GM18951 (cell line): ENCODE results near the gene ZFP3.
"Not testable (repeated sequence)": the region's sequence is repeated elsewhere in the genome, so short reads cannot be mapped to it uniquely, and the experiment has no call there.

Experiments used
- POLR2A ChIP-seq: IDR thresholded peaks from 4 replicates; pipeline ENCODE4 v1.6.1; 2011; ENCODE audit warnings: mild to moderate bottlenecking; ENCODE audit not compliant: insufficient read length, insufficient read depth; ENCODE audit errors: extremely low read depth
- in situ Hi-C: fragments of 300-500 bp; cut with MboI; formaldehyde crosslinking; loops from one replicate; pipeline ENCODE4 v1.12.0; 2022; ENCODE audit warnings: low sequenced_read_pairs, mixed read lengths, inconsistent platforms; ENCODE audit not compliant: unreplicated experiment

The ZFP3 gene

DNA sequence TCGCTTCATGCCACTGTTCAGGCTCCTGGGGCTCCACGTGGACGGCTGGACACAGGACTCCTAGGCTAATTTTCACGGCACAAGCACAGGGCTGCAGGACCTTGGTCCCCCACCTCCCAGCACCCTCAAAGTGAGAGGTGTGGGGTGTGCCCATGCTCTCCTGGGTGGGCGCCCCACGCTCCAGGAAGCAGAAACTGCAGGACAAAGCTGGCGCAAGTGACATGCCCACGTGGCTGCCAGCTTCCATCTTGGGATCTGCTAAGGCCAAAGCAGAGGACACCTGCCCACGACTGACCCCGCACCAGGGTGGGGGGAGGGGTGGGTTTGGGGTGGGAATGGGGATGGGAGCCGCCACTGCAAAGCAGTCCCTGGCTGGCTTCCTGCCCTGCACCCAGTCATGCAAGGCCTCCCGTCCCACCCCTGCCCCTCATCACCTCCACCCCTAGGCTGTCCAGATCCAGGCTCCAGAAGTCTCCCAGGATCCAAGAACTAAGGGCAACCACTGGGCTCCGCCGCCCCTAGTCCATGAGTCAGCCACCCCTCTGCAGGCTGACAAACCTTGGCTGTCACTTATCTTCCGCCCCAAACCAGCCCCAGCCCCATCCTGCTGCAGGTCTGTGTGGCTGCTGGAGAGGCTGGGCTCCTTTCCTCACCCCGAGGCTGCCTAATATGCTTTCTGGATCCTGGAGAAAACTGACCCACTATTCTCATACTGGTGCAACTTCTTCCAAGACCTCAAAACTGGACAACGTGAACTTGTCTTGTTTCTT is 48.6 kb downstream of the ZFP3 start:
- TF ChIP-seq POLR2A, result no peak
- in situ Hi-C loops, result no loop called here

DNA sequence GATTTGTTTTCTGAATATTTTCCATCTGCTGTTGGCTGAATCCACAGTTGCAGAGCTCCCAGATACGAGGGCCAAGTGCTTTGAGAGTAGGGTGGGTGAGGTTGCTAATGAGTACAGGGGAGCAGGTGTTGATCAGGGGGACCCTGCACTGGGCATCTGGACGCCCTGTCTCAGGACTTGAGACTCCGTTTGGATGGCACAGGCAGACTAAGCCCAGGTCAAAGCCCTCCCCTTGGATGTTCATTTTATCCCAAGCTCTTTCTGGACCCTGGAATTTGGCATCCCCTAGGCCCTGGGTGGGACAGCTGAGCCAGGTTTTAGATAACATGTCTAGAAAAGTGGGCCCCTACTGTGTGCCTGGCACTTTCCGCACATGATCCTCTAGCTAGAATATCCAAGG is 49.6 kb downstream of the ZFP3 start:
- TF ChIP-seq POLR2A, result no peak
- in situ Hi-C loops, result no loop called here

DNA sequence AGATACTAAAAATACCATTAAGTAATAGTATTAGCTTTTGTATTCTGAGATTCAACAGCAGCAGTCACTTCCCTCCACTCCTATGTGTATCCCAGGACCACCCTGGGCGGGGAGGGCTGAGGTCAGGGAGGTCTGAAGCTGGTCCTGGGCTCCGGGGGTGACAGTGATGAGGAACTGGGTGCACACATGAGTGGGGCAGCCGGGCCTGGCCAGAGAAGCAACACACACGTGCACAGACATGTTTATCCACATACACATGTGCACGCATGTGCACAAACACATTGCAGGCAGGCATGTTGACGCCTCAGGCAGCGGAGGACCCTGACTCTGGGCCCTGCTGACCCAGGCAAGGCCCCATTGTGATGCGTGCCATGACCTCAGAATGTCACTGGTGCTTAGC is 50.1 kb downstream of the ZFP3 start:
- in situ Hi-C loops, result not testable (repeated sequence)

DNA sequence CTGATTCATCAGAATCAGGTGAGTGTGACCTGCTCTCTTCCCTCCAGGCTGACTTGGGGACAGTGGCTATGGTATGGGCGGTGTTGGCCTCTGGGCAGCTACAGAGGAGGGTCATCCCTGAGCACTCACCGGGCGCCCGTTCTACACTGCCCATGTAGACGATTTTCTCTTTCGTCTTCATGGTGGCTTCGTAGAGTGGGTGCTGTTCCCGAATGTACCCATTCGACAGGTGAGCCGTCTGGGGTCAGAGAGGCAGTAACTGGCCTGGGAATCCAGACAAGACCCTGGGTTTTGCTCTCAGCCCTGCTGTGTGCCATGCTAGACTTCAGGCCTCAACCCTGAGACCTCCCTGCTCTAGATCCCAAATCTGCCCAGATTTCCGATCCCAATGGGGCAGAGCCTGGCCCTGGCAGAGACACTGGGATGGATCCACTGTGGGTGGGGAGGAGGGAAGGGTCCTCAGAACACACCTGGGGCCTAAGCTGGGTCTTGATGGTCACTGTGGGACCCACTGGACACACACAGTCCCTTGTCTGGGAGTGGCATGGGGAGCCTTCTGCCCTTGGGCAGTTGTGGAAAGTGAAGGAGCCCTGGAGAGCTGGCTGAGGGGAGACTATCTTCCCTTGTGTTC is 50.8 kb downstream of the ZFP3 start:
- in situ Hi-C loops, result no loop called here
- no peak for TF ChIP-seq POLR2A

DNA sequence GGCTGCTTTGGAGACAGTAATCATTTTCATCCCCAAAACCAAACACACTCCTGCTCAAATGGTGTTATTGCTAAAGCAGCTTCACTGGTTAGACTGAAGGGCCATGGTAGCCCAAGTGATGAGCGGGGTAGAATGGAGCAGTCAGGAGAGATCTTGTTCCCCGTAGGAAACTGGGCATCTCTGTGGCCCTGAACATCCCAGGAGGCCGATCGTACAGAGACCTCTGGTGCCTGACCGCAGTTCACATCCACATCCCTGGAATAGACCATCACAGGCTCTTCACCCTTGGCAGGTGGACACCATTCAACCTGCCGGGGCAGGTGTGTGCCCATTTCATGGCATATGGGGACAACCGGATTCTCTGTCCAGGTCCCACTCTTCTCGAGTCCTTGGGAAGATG is 51.5 kb downstream of the ZFP3 start:
- in situ Hi-C loops, result not testable (repeated sequence)

DNA sequence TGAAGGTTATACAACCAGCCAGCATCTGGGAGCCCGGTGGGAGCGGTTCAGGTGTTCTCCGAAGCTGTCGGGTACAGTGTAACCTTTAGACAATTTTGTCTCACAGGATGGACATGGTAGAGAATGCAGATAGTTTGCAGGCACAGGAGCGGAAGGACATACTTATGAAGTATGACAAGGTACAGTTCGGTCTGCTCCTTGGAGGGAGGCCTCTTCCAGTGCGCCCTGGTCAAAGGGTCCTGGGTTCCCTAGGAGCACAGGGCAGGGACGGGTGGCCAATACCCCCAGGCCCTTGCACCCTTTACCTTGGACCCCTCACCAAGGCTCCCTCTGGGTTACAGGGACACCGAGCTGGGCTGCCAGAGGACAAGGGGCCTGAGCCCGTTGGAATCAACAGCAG is 52.0 kb downstream of the ZFP3 start:
- in situ Hi-C loops, result not testable (repeated sequence)

DNA sequence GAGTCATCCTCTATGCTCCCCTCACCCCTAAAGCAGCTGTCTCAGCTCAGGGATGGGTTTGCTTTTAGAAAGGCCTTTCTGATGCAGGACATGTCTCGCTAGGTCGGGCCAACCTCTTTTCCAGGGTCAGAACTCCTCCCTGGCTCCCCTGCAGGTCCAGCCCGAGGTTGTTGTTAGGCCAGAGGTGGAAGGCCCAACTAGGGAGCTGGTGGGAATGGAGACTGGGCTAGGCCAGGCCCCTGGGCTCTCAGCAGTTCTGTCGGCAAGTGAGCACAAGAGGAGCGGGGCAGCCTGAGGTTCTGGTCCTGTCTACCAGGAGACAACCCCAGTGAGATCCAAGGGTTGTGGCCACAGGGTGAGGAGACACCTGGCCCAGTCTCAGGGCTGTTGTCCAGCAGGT is 52.4 kb downstream of the ZFP3 start:
- in situ Hi-C loops, result not testable (repeated sequence)

DNA sequence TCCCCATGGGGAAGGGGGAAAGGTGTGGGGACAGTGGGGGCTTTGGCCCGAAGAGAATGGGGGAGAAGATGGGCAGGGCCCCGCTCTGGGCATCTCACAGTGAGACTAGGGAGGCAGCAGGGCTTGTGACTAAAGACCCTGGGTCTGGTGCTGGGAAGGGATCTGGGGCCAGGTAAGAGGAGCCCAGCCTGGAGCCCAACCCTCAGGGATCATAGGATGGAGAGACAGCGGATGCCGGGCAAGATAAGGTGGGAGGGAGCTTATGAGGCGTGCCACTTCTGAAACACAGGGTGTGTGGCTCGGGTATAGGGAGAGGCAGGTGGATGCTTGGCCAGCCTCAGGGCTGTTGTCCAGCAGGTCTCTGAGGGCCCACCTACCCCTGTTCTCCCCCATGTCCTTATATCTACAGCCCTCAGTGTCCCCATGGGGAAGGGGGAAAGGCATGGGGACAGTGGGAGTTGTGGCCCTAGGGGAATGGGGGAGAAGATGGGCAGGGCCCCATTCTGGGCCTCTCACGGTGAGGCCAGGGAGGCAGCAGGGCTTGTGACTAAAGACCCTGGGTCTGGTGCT is 53.0 kb downstream of the ZFP3 start:
- in situ Hi-C loops, result no loop called here
- no peak for TF ChIP-seq POLR2A

DNA sequence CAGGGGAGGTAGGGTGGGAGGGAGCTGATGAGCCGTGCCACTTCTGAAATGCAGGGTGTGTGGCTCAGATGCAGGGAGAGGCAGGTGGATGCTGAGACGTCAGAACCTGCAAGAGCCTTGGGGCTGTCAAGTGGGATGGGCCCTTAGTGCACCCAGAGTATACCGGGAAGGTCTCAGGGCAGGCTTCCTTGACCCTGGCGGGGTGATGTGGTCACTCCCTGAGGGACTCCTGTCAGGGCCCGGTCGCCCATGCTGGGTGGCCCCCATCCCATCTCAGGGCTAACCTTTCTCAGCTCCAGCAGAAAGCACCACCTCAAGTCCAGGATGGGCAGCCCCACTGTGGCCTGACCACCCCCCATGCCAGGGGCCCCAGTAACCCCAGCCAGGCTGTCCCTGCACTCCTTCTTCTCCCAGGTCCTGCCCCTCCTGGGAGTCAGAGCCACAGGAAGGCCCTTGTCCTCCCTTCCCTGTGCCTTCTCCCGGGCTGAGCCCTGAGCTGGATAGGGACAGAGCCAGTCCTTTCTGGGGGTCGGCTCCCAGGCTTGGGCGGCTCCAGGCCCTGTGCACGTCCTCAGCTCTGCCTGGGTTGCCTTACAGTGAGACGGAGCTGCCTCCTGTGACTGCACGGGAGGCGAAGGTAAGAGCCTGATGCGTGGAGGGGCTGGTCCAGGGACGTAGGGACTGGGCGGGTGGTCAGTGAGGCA is 53.7 kb downstream of the ZFP3 start:
- in situ Hi-C loops, result not testable (repeated sequence)

DNA sequence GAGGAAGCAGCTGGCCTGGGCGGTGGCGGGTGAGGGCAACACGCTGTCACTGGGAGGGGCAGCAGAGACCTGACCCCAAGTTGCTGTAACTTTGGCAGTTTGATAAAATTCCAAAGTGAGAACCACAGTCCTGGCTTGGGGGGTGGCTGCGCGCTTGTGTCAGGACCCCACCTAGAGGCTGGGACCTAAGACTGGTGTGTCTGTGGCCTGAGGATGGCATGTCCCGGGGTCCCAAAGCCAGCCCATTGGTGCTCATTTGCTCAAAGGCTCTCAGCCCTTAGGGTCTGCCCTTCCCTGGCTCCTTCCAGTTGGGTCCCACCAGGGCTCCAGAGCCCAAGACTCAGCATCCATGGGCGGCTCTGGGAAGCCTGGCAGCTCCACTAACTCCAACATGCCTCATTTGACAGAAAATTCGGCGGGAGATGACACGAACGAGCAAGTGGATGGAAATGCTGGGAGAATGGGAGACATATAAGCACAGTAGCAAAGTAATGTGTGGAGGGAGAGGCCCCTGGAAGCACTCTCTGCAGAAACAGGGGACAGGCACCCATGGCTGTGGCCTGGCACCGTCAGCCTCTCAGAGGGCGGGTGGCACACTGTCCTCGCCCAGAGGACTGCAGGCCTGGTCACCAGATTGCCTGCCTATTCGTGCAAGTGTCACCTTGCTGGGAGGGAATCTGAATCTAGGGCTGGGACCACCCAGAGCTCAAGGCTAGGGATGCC is 54.4 kb downstream of the ZFP3 start:
- in situ Hi-C loops, result not testable (repeated sequence)

DNA sequence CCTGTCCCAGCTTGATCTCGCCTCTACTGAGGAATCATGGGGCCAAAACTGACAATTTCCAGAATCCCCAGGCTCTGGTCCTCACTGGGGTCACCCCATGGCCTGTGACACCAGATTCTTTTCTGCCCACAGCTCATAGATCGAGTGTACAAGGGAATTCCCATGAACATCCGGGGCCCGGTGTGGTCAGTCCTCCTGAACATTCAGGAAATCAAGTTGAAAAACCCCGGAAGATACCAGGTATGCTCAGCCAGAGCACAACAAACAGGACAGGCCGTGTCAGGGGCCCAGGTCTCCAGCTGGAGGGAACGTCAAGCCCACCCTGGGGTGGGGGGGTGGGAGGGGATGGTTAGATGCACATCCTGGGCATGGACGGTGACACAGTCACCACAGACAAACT is 55.0 kb downstream of the ZFP3 start:
- in situ Hi-C loops, result no loop called here
- no peak for TF ChIP-seq POLR2A

DNA sequence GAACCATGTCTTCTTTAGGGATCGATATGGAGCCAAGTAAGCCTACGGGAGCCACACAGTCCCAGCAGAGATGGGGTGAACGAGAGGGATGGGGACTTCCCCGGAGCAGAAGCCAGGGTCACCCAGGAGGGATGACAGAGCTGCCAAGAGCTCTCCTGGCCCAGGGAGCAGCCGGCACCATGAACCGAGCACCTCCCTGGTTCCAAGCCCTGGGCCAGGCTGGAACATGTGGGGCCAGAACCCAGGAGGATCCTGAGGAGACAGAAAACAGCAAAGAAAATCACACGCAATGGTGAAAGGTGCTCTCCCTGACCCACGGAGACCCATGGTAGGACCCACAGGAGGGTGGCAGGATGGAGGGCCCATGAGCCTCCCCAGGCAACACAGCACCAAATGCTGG is 55.7 kb downstream of the ZFP3 start:
- in situ Hi-C loops, result not testable (repeated sequence)

DNA sequence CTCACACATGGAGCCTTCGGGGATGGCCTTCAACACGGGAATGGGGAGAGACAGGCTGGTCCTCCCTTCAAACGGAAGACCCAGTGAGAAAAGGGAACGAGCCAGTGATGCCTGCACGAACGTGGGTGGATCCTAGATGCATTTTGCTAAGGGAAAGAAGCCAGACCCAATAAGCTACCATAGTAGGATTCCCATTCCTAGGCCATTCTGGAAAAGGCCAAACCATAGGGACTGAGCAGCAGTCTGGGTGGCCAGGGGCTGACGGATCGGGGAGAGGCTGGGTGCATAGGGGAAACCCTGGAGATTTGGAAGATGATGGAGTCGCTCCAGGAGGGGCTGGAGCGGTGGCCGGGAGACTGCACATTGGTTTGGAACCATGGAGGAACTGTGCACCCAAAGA is 56.3 kb downstream of the ZFP3 start:
- in situ Hi-C loops, result not testable (repeated sequence)

DNA sequence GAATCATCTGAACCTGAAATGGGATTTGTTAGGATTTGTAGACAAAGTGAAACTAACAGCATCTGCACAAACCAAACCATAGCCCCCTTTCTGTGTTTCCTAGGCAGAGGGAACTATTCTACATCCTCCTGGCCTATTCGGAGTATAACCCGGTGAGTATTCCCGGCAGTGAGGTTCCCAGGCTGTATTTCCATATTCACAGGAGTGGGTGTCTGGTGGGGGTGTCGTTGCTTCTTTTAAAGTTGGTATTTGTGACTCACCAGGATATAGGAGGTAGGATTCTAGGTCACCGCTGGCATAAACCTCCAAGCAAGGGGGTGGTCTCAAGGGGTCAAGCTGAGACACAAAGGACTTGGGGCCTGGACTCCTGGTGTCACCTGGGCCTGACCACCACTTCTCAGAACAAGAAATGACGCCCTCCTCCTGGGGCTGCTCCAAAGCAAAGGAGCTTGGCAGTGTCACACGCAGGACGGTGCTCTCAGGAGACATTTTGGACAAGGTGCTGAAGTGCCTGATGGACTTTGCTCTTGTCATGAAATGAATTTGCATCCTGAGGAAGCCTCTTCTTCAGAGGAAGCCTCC is 57.0 kb downstream of the ZFP3 start:
- in situ Hi-C loops, result not testable (repeated sequence)
